Measurements from ENCODE around the gene WRNIP1. TPM values are rescaled to one million over a fixed set of nuclear protein-coding genes. Genes with fewer than 3 reads are reported as not detected.

The WRNIP1 gene
- total RNA-seq, 1 experiment from 2014 or later = 36.3 TPM

GRCh38 chr6:2752477-2753109 lies 12.6 kb upstream of the WRNIP1 start (continued):
- TF ChIP-seq, protein P1, sequence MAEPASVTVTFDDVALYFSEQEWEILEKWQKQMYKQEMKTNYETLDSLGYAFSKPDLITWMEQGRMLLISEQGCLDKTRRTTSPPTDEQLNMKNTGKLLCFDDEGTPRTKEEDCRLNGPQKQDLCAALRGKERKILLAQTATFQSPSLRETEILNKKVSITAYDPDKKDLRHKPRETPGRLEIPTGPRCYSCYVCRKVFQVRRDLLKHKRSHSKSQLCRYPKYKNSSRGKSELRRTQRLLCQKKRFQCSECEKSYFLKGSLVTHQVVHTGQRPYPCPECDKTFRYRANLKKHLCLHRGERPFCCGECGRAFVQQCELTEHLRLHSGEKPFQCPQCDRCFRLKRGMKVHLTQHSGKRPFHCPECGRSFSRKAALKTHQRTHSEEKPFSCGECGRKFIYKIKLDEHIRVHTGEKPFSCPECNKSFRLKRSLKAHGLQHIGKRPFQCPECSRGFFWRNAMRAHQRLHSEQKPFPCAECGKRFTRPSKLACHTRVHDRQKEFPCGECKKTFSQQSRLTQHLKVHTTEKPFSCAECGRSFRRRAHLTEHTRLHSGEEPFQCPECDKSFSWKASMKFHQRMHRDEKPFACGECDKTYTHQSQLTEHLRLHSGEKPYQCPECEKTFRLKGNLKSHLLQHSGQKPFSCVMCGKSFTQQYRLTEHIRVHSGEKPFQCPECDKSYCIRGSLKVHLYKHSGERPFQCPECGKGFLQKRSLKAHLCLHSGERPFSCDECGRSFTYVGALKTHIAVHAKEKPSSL (CRISPR knock-in tag; conservative IDR thresholded peaks at IDR 0.05) = no peak
- TF ChIP-seq CDX4 (CRISPR knock-in tag; IDR thresholded peaks at IDR 0.05; ENCODE audit: borderline replicate concordance) = no peak
- TF ChIP-seq ELF4 (CRISPR knock-in tag; IDR thresholded peaks at IDR 0.05; ENCODE audit: low read depth) = no peak
- no peak for TF ChIP-seq CBFB (CRISPR knock-in tag; IDR thresholded peaks at IDR 0.05; ENCODE audit: low read depth)
- TF ChIP-seq, protein P2, sequence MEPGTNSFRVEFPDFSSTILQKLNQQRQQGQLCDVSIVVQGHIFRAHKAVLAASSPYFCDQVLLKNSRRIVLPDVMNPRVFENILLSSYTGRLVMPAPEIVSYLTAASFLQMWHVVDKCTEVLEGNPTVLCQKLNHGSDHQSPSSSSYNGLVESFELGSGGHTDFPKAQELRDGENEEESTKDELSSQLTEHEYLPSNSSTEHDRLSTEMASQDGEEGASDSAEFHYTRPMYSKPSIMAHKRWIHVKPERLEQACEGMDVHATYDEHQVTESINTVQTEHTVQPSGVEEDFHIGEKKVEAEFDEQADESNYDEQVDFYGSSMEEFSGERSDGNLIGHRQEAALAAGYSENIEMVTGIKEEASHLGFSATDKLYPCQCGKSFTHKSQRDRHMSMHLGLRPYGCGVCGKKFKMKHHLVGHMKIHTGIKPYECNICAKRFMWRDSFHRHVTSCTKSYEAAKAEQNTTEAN (CRISPR knock-in tag; IDR thresholded peaks at IDR 0.05) = no peak
- TF ChIP-seq CTCF (IDR thresholded peaks at IDR 0.05) = no peak
- no peak for TF ChIP-seq ATF2 (CRISPR knock-in tag; IDR thresholded peaks at IDR 0.05; ENCODE audit: borderline replicate concordance, low read depth)

DNA sequence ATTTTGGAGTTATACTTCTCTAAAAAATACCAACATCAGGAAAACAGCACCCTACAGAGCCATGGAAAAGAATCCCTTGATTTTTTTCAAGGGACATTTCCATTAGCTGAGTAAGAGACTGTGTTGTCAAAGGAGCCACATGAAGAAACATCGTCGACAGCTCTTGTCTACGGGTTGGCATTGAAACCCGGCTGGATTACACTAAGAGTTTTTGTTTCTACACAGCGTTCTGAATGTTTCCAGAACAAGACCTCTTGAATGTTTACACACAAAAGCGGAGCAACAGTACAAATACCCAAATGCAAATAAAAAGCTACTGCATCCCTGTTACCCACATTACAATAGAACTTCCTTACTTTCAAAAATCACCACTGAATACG lies 12.1 kb upstream of the WRNIP1 start:
- POLR2A ChIA-PET = interaction anchor here (0.6 kb wide), 2 partner anchors 19 to 149 kb away, joined by 3 to 4 read pairs; no protein-coding TSS in a partner anchor
- DNase-seq (ENCODE audit: low spot score) (no peak), ATAC-seq (no peak)
- H3K4me3 Mint-ChIP-seq = no peak overlapping the region
- CTCF ChIA-PET = interaction anchor here (1.3 to 1.7 kb wide), 2 partner anchors 12 to 15 kb away, joined by 3 to 7 read pairs; partner anchors contain the start of gene WRNIP1
- H3K27ac Mint-ChIP-seq = no peak overlapping the region
- H3K27me3 Mint-ChIP-seq (ENCODE audit: low read depth) = no peaks in the 10 kb centered on the region
- no peaks in the 10 kb centered on the region for H3K36me3 Mint-ChIP-seq
- H3K9me3 Mint-ChIP-seq = no peaks in the 10 kb centered on the region
- H3K4me1 Mint-ChIP-seq = 0 out of 2 replicates have a peak, but pooled peaks cover 3% of the 10 kb centered on the region
- TF ChIP-seq ZNF121 (CRISPR knock-in tag; IDR thresholded peaks at IDR 0.05) = no peak
- no peak for TF ChIP-seq TEAD4 (CRISPR knock-in tag; IDR thresholded peaks at IDR 0.05)
- no peak for TF ChIP-seq SOX15 (CRISPR knock-in tag; IDR thresholded peaks at IDR 0.05)
- TF ChIP-seq, protein P3, sequence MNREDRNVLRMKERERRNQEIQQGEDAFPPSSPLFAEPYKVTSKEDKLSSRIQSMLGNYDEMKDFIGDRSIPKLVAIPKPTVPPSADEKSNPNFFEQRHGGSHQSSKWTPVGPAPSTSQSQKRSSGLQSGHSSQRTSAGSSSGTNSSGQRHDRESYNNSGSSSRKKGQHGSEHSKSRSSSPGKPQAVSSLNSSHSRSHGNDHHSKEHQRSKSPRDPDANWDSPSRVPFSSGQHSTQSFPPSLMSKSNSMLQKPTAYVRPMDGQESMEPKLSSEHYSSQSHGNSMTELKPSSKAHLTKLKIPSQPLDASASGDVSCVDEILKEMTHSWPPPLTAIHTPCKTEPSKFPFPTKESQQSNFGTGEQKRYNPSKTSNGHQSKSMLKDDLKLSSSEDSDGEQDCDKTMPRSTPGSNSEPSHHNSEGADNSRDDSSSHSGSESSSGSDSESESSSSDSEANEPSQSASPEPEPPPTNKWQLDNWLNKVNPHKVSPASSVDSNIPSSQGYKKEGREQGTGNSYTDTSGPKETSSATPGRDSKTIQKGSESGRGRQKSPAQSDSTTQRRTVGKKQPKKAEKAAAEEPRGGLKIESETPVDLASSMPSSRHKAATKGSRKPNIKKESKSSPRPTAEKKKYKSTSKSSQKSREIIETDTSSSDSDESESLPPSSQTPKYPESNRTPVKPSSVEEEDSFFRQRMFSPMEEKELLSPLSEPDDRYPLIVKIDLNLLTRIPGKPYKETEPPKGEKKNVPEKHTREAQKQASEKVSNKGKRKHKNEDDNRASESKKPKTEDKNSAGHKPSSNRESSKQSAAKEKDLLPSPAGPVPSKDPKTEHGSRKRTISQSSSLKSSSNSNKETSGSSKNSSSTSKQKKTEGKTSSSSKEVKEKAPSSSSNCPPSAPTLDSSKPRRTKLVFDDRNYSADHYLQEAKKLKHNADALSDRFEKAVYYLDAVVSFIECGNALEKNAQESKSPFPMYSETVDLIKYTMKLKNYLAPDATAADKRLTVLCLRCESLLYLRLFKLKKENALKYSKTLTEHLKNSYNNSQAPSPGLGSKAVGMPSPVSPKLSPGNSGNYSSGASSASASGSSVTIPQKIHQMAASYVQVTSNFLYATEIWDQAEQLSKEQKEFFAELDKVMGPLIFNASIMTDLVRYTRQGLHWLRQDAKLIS (CRISPR knock-in tag; IDR thresholded peaks at IDR 0.05; ENCODE audit: borderline replicate concordance) = no peak
- no peak for TF ChIP-seq IRF2 (CRISPR knock-in tag; IDR thresholded peaks at IDR 0.05; ENCODE audit: borderline replicate concordance, low read depth)
- TF ChIP-seq, protein P4, sequence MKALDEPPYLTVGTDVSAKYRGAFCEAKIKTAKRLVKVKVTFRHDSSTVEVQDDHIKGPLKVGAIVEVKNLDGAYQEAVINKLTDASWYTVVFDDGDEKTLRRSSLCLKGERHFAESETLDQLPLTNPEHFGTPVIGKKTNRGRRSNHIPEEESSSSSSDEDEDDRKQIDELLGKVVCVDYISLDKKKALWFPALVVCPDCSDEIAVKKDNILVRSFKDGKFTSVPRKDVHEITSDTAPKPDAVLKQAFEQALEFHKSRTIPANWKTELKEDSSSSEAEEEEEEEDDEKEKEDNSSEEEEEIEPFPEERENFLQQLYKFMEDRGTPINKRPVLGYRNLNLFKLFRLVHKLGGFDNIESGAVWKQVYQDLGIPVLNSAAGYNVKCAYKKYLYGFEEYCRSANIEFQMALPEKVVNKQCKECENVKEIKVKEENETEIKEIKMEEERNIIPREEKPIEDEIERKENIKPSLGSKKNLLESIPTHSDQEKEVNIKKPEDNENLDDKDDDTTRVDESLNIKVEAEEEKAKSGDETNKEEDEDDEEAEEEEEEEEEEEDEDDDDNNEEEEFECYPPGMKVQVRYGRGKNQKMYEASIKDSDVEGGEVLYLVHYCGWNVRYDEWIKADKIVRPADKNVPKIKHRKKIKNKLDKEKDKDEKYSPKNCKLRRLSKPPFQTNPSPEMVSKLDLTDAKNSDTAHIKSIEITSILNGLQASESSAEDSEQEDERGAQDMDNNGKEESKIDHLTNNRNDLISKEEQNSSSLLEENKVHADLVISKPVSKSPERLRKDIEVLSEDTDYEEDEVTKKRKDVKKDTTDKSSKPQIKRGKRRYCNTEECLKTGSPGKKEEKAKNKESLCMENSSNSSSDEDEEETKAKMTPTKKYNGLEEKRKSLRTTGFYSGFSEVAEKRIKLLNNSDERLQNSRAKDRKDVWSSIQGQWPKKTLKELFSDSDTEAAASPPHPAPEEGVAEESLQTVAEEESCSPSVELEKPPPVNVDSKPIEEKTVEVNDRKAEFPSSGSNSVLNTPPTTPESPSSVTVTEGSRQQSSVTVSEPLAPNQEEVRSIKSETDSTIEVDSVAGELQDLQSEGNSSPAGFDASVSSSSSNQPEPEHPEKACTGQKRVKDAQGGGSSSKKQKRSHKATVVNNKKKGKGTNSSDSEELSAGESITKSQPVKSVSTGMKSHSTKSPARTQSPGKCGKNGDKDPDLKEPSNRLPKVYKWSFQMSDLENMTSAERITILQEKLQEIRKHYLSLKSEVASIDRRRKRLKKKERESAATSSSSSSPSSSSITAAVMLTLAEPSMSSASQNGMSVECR (CRISPR knock-in tag; IDR thresholded peaks at IDR 0.05; ENCODE audit: borderline replicate concordance) = no peak
- TF ChIP-seq ZBTB21 (CRISPR knock-in tag; IDR thresholded peaks at IDR 0.05; ENCODE audit: borderline replicate concordance) = no peak
- TF ChIP-seq NR2C2 (CRISPR knock-in tag; IDR thresholded peaks at IDR 0.05) = no peak
- no peak for TF ChIP-seq JAZF1 (CRISPR knock-in tag; IDR thresholded peaks at IDR 0.05)
- TF ChIP-seq ZNF423 (CRISPR knock-in tag; IDR thresholded peaks at IDR 0.05) = no peak
- no peak for TF ChIP-seq CREB1 (CRISPR knock-in tag; IDR thresholded peaks at IDR 0.05)

Measured in WTC11 (cell line).